A673 (cell line): ENCODE data around the gene FAM241A. TPM values are rescaled to one million over a fixed set of nuclear protein-coding genes. Genes with fewer than 3 reads are reported as not detected.

ENCODE experiments used
- BruUV-seq: library from RNA; stranded (reverse); fragments of 400-500 nt; replicated peaks from 2 replicates; lab custom pipeline; 2021; lab: Mats Ljungman, UMichigan
- CTCF ChIA-PET: fragments of 300-600 bp; sonication (Branson Sonifier 250); formaldehyde crosslinking; loops from one replicate; lab custom pipeline; 2022; ENCODE audit warnings: antibody characterized with exemption; lab: Charles Lee
- POLR2A ChIA-PET: fragments of 300-600 bp; sonication (Branson Sonifier 250); formaldehyde crosslinking; loops from one replicate; lab custom pipeline; 2022; ENCODE audit warnings: antibody characterized with exemption; ENCODE audit not compliant: low non-redundant PET; lab: Charles Lee
- DNase-seq: peaks from one replicate; pipeline ENCODE4 v3.0.0-alpha.2; 2015; ENCODE audit warnings: low spot score
- H3K27ac ChIP-seq: fragments of 200-600 bp; sonication (generic); 2 replicates; pipeline ENCODE4 v1.5.1; 2016; ENCODE audit warnings: mixed run types, low read depth, mild to moderate bottlenecking, mixed read lengths, antibody characterized with exemption, low read length; ENCODE audit not compliant: poor library complexity, severe bottlenecking
- H3K27me3 ChIP-seq: fragments of 200-600 bp; sonication (generic); replicated peaks from 2 replicates; pipeline ENCODE4 v1.6.1; 2017; ENCODE audit warnings: mixed run types, low read depth, mild to moderate bottlenecking, mixed read lengths, antibody characterized with exemption, low read length; ENCODE audit not compliant: insufficient read depth, poor library complexity
- H3K36me3 ChIP-seq: fragments of 200-600 bp; sonication (generic); 2 replicates; pipeline ENCODE4 v1.6.1; 2016; ENCODE audit warnings: mixed run types, mild to moderate bottlenecking, mixed read lengths, antibody characterized with exemption, low read length; ENCODE audit not compliant: insufficient read depth, poor library complexity, severe bottlenecking
- H3K4me1 ChIP-seq: fragments of 200-600 bp; sonication (generic); 2 replicates; pipeline ENCODE4 v1.6.1; 2017; ENCODE audit warnings: mixed run types, mild to moderate bottlenecking, mixed read lengths, antibody characterized with exemption, low read length; ENCODE audit not compliant: insufficient read depth, poor library complexity, severe bottlenecking
- H3K4me3 ChIP-seq: fragments of 200-600 bp; sonication (generic); 2 replicates; pipeline ENCODE4 v1.5.1; 2016; ENCODE audit warnings: low read depth, mixed run types, mild to moderate bottlenecking, mixed read lengths, low read length; ENCODE audit not compliant: poor library complexity, severe bottlenecking
- H3K9me3 ChIP-seq: fragments of 200-600 bp; sonication (generic); 2 replicates; pipeline ENCODE4 v1.6.1; 2016; ENCODE audit warnings: mixed run types, low read depth, mild to moderate bottlenecking, mixed read lengths, antibody characterized with exemption, low read length; ENCODE audit not compliant: poor library complexity, severe bottlenecking
- CTCF ChIP-seq: fragments of 300-800, 200-600 bp; sonication (generic); conservative IDR thresholded peaks from 2 replicates; pipeline ENCODE4 v1.5.1; 2017; ENCODE audit warnings: low read depth, mild to moderate bottlenecking, antibody characterized with exemption, low read length, moderate library complexity, mixed read lengths
- EZH2 ChIP-seq: fragments of 200-600 bp; sonication (generic); IDR thresholded peaks from 2 replicates; pipeline ENCODE4 v1.6.1; 2017; ENCODE audit warnings: borderline replicate concordance, low read depth, mild to moderate bottlenecking, mixed read lengths, antibody characterized with exemption, low read length; ENCODE audit not compliant: poor library complexity, severe bottlenecking
- intact Hi-C: fragments of 100-400 bp; cut with micrococcal nuclease; formaldehyde crosslinking; loops from one replicate; pipeline ENCODE4 v1.10.0; 2022; ENCODE audit not compliant: unreplicated experiment
- total RNA-seq: library from RNA; stranded (reverse); gene quantifications from 2 replicates; pipeline ENCODE4 v1.2.3, GENCODE V29; 2021

Gene FAM241A
- total RNA-seq, 1 experiment from 2014 or later: 1.5 TPM

GRCh38 chr4:112113864-112114263, 31.4 kb upstream of the FAM241A start:
- intact Hi-C loops: no loop called here
- no peaks in the 10 kb centered on the region for H3K27me3 ChIP-seq
- CTCF ChIA-PET: no interaction called here
- H3K9me3 ChIP-seq: no peaks in the 10 kb centered on the region
- POLR2A ChIA-PET: no interaction called here
- no TSS peak for BruUV-seq
- no peaks in the 10 kb centered on the region for H3K4me1 ChIP-seq
- DNase-seq: no peak
- H3K27ac ChIP-seq: no peak overlapping the region
- TF ChIP-seq EZH2 (no peak), CTCF (no peak)
- no peak overlapping the region for H3K4me3 ChIP-seq
- H3K36me3 ChIP-seq: no peaks in the 10 kb centered on the region

DNA sequence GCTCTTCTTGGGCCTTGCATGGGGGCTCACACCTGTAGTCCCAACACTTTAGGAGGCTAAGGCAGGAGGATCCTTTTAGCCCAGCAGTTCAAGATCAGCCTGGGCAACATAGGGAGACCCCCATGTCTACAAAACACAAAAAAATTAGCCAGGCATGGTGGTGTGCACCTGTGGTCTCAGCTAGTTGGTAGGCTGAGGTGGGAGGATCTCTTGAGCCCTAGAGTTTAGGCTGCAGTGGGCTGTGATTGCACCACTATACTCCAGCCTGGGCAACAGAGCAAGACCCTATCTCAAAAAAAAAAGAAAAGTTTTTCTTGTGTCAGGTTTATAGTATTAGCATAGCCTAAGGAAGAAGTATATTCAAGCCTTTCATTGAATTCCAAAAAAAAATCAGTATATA, 30.8 kb upstream of the FAM241A start:
- Histone ChIP-seq H3K9me3 (no peaks in the 10 kb centered on the region), H3K27ac (no peak overlapping the region), H3K36me3 (no peaks in the 10 kb centered on the region), H3K27me3 (no peaks in the 10 kb centered on the region), H3K4me3 (no peak overlapping the region), H3K4me1 (no peaks in the 10 kb centered on the region)
- TF ChIP-seq EZH2 (no peak), CTCF (no peak)
- BruUV-seq: no TSS peak
- DNase-seq: no peak
- CTCF ChIA-PET: no interaction called here
- intact Hi-C loops: no loop called here
- POLR2A ChIA-PET: no interaction called here

- Histone ChIP-seq H3K4me1 (no peaks in the 10 kb centered on the region), H3K27me3 (no peaks in the 10 kb centered on the region), H3K9me3 (no peaks in the 10 kb centered on the region), H3K36me3 (no peaks in the 10 kb centered on the region), H3K4me3 (no peak overlapping the region), H3K27ac (no peak overlapping the region)
- intact Hi-C loops: no loop called here
- no peak for DNase-seq
- no peak for TF ChIP-seq CTCF
- no peak for TF ChIP-seq EZH2
- no TSS peak for BruUV-seq
- CTCF ChIA-PET: no interaction called here
- POLR2A ChIA-PET: no interaction called here
Observed at GRCh38 chr4:112118742-112119352, 26.4 kb upstream of the FAM241A start.
